HG03439 (cell line): ENCODE data around the gene DMD.

Experiments
- ATAC-seq: cut with Tn5 transposase; IDR thresholded peaks from one replicate; pipeline ENCODE4 v1.9.1; 2021; ENCODE audit warnings: mild to moderate bottlenecking, moderate library complexity; ENCODE audit not compliant: unreplicated experiment

The DMD gene

DNA sequence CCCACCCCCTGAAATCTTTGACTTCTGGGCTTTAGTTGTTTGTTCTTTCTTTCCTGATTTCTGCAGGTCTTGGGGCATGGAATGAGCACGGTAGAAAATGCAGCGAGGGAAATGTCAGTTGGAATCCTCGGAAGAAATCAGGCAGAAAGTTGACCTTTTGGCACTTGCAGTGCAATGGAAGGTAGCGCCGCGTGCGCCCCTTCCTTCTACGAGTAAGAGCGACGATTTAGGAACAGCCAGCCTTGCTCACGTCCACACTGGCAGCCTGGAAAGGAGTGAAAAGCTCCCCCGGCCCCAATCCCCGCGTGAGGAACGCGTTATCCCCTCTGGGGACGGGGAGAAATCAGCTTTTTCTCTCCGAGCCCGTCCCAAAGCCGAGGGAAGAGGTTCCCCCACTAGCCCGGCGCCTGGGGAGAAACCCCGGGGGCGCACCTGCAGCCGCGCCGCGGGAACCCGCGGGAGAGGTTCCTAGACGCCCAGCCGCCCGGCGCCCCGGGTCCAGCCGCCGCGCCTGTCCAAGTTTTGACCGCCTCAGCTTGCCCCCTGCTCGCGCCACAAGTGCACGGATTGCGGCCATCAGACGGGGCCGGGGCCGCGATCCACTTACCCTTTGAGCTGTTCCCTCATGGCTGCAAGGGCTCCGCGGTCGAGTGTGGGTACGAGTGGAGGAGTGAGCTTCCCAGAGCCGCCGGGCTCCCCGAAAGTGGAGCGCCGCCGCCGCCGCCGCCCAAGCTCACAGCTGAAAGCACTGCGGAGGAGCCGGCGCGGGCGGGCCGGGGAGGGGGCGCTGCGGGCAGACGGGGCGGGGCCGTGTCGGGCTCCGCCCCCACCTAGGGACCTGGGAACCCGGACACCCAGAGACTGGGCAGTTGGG lies 1944.9 kb downstream of the DMD start:
- peak; percentile 97 for ATAC-seq

DNA sequence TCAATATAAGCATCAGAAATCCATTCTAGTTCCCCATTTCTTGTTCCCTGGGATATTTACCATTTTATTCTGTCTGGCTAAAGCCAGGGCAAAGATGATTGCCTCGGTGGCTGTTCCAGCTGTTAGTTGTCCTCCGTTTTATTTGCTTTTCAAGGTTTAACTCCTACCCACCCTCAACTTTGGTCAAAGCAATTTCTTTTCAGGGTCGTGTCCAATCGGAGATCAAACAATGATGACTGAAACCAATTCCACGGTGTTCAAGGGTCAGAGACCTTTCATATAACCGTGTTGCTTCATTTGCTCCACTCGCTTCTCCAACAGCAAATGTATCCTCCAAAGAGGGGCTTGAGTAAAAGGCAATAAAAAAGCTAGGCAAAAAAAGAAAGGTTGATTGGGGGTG lies 1946.0 kb downstream of the DMD start:
- no peak for ATAC-seq

DNA sequence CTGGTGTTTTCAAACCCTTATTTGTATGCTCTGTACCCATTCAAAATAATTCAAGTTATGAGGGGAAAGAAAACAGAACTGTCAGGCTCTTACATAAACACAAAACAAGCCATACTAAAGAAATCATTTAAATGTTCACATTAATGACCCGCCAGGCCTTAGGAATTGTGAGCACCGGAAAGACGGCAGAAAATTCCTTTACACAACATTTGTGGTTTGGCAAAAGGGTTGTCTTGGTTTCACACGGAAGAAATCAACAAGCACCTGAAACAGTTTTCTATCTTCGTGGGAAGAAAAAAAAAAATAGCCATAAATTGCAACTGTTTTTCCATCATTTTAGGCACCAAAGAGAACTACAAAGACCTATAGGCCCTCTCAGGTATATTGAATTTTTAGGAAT lies 1951.0 kb downstream of the DMD start:
- ATAC-seq = no peak

DNA sequence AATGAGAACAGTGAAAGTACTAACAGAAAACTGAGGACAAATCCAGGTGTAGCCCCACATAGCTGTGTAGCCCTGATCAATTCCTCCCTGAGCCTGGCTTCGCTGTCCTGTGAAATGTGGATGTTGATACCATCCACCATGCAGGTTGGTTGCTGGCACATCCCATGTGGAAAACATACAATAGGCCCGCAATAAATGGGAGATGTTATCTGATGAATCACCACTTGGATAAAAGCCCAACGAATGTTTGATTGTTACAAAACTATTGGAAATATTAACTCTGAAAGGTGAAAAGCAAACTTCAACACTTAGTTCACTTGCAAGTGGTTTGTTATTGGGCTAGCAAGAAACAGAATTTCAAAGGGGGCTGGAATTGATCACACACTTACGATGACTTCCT lies 1953.2 kb downstream of the DMD start:
- no peak for ATAC-seq

DNA sequence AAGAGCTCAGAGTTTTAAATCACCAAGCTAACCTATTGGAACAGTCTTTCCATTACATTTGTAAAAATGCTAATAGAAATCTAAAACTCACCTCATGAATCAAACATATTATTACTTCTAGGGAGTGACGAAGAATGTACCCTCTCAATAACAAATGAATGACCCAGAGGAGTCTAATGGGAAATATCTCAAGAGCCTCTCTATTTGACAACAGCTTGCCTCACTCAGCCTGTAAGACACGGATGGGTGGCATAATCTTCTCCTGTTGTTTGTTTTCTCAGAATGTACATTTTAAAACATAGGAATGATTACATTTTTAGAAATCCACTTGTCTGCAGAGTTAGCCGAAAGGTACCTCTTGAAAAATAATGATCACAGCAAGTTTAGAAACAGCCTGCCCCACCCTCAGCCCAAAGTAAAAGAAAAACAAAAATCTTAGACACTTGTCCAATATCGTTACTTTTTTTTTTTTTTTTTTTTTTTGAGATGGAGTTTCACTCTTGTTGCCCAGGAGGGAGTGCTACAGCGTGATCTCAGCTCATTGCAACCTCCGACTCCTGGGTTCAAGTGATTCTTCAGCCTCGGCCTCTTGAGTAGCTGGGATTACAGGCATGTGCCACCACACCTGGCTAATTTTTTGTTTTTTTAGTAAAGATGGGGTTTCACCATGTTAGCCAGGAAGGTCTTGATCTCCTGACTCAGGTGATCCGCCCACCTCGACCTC lies 1955.9 kb downstream of the DMD start:
- no peak for ATAC-seq

DNA sequence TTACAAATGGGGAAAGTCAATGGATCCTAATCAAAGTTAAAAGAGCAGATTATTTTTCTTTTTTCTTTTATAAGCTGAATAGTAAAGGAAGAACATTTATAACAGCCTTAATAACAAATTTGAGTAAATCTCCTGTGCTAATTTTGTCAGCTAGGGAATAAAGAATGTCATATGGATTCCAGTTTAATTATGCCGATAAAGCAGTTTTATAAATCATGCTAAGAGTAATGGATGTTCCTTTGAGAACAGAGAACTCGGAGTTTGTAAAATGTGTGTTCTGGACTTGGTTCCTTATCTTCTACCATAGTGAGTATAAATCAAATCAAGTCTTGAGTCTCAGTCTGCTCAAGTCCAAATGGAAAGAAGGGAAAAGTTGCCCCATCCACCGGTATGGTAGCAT lies 1959.2 kb downstream of the DMD start:
- no peak for ATAC-seq

DNA sequence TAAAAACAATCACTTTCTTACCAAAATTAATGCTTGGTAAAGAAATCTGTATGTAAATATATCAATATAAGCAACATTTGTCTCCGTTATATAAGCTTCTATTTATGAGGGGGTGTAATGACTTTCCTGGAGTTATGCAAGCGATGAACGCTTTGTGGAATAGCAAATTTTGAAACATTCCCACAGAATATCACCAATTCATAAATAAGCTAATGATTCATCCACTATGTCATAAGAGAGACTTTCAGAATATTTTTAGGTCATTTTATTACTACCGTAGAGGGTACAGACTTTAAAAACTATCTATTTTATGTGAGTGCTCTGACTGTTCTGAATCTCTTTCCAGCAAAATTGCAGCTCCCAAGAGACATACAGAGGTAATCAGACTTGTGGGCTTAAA lies 1960.0 kb downstream of the DMD start:
- ATAC-seq = no peak

DNA sequence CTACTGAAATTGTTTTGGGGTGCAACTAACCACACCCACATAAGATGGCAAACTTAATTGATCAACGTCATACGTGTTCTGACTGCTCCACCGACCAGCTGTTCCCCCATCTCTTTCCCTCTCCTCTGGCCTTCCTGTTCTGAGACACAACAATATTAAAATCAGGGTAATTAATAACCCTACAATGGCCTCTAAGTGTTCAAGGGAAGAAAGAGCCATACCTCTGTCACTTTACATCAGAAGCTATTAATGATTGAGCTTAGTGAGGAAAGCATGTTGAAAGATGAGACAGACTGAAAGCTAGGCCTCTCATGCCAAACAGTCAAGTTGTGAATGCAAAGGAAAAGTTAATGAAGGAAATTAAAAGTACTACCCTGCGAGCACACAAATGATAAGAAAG lies 1965.6 kb downstream of the DMD start:
- ATAC-seq = no peak

DNA sequence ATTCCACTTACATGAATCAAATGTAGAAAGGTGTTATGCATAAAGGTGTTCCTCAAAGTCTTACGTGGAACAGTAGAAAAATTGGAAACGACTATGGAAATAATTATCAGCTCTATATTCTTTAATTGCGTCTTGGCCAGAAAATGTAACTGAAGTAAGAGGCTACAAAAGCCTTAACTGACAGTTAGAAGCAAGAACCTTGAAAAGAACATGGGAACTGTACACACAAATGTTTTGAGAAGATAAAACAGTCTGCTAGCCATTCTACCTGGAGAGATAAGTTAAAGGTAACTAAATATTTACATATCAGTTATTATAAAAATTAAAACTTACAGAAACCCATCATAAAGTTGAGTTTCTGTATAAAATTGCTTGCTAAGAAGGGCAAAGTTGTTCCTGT lies 1967.5 kb downstream of the DMD start:
- no peak for ATAC-seq

DNA sequence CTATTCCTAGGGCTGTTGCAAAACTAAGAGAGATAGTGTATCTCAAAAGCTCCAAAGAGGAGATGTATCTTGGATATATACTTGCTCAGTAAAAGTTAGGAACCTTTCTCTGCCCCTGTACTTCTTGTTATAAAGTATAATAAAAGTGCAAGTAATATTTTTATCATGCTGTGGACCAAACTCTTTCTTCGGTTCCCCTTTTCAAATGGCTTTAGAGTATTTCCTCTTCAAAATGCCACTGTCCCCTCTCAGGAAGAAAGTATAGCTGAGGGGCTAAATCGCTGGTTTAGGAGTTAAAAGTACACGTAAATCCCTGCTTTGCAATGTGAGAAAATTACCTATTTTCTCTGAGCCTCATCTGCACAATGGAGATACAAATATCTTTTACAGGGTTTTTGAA lies 1970.4 kb downstream of the DMD start:
- no peak for ATAC-seq

DNA sequence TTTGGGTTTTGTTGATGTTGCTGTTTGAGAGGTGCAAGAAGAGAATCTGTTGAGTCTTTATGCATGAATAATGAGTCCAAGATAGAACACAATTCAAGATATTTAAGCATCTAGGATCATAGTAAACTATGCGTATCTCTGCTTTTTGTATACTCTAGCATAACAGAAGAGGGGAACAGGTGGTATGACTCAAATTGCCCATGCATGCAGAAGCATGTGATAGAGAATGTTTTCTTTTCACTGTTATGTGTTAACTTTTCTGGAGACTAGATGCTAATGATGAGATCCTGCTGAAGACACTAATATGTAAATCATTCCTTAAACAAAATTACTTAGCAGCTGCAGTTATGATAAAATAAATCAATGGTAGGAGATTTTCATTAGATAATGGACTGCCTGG lies 1974.2 kb downstream of the DMD start:
- peak; percentile 65 for ATAC-seq

DNA sequence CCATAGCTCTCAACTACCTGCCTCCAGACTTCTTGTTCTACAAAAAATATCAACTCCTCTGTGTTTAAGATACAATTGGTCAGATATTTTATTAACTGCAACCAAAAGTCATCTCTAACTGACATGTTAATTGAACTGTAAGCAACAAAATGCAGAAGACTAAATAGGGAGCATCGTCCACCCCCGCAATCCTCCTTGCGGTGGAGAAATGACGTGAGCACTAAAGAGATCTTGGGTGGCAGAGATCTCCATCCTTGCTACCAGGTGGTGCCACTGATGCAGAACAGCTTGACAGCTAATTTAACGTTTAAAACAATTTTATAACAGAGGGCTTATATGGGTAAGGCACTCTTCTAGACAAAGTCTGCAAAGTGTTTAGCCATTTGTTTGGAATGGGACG lies 1975.1 kb downstream of the DMD start:
- peak; percentile 61 for ATAC-seq

DNA sequence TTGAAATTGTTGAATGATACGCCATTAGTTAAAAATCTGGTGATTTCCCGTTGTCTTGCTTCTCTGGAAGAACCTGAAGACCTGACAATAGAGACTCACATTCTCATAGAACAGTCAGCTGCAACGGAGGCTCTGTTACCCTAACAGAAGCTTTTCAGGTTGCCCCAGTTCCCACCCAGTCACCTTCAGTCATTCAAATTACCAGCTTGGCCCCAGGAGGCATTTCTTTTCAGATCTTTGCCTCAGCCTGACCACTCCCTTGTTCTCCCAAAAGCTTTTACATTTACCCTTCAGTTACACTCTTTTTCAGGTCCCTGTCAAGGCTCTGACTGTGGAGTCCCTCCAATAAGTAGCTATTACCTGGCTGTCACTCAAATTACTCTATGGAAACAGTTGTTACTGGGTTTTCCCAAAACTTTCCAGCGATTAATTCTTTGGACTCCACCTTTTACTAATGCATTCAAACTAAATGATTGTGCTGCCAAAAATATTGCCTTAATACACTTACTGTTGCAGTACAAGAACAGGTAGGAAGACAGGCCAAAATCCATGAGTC lies 1977.3 kb downstream of the DMD start:
- ATAC-seq = no peak

DNA sequence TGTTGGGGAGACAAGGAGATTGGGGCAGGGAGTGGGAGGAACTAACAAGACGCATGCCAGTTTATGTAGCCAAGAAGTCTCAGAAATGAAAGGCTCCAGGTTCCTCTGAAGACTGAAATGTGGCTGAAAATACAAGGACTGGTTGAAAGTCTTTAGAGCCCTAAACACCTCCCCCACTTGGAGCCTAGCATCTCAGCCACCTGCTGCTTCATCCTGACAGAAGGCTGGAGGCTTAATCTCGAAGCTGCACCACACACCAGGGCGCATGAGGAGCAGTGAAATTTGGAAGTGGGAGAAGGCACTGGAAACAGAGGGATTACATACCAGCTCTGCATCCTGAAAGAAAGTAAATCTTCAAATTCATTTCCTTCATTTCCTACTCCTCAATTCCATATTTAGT lies 1978.8 kb downstream of the DMD start:
- ATAC-seq = no peak

DNA sequence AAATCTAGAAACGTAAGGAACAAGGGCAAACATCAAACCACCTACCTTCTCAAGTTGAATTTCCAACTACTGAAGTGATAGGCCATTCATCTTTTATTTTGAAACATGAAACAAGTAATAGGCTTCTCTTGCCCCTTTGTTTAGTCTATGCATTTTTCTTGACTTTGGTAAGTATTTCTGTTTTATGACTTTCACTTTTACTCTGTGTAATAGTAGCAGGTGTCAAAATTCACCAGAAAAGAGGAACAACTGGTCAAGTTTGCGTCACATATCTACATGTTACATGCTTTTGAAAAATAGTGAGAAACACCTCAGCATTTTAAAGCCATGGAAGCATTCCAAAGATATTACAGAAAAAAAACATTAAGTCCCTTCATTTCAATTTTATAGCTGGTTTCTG lies 1982.4 kb downstream of the DMD start:
- peak; percentile 86 for ATAC-seq

DNA sequence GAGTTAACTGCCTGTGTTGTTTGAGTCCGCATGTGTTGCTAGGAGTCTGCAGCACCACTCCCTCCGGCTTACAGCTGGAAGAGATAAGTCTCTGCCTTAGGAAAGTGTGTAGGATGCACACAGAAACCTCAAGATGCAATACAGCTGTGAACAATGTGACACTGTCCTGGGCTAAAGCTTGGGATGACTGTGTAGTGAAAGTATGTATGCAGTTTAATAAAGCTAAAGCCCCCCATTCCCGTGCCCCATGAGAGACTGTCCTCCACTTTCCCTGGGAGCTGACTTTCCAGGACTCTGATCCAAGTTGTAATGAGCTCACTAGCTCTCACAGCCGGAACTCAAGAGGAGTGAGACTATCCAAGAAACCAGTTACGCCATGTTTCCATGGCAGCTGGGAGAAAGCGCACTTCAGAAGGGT lies 1982.9 kb downstream of the DMD start:
- ATAC-seq = peak; percentile 17

DNA sequence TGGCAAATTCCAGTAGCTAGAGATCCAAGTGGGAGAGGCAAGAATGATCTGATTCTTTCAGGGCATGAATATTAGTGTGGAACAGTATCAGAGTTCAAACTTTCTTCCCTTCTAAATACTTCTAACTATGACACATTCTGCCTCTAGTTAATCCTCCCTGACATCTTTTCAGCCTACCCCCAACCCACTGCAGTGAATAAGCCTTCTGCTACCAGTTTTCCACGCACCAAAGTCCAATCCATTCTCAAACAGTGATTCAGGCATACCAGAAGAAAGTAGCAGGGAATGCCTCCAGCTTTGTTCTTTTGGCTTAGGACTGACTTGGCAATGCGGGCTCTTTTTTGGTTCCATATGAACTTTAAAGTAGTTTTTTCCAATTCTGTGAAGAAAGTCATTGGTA lies 1984.1 kb downstream of the DMD start:
- no peak for ATAC-seq

DNA sequence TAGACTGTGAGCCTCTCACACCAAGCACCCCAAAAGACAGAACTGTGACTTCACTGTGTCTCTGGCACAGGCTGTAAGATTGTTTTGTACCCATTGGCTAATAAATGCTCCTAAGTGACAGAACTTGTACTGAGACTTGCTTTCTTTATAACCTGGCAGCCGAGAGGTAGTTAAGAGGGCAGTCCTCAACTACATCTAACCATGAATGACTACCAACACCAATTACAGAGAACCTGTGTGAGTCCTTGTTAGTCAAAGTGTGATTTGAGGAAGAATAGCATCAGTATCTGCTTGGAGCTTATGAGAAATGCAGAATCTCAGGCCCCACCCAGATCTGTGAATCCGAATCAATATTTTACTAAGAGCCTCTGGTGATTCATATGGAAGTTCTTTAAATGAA lies 1985.5 kb downstream of the DMD start:
- no peak for ATAC-seq

DNA sequence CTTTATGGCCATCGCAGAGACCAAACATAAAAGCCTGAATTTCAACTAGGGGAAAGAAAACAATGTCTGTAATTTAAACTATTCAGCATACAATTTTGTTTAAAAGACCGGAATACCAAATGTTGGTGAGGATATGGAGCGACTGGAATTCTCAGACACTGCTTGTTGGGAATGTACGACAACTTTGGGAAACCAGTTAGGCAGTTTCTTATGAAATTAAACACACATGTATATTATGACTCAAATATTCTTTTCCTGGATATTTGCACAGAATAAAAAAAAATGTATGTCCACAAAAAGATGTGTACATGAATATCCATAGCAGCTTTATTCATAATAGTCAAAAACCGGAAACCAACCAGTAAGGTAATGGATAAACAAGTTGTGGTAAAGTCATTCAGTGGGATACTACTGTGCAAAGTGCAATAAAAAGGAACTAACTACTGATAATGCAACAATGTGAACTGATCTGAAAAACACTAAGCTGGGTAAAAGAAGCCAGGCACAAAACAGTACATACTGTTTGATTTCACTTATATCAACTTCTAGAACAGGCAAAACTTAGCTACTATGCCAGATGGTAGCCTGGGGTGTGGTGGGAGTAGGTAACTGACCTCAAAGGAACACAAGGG lies 1986.9 kb downstream of the DMD start:
- no peak for ATAC-seq

DNA sequence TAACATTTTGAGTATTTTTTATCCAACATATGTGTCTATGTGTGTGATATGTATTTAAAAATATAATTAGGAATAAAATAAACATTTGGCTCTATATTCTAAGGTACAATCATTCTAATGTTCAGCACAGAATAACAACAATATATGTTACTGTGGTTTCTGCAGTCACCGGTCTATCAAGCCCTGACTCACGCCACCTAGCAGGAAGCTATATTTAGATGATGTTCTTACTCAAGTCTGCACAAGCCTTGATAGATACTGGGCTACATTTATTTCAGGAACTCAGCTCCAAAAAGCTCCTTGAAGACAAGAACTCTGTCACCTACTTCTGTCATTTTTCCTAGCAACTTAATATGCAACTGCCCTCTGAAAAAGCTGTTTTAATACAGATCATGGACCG lies 1987.5 kb downstream of the DMD start:
- peak; percentile 78 for ATAC-seq

DNA sequence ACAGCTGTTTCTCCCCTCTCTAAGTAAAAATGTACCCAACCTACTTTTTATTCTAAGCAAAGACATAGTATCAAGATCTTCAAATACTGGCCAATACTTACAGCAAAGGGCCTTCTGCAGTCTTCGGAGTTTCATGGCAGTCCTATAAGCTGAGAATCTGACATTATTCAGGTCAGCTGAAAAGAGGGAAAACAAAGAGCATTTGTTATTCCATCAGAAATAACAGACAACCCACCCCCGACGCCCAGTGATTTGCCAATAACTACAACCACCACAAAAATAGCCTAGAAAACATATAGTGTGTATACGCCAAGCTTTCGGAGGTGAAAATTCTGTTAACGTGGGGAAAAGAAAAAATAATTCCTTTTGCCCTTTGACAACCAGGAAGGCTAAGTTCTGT lies 1988.4 kb downstream of the DMD start:
- ATAC-seq = no peak

DNA sequence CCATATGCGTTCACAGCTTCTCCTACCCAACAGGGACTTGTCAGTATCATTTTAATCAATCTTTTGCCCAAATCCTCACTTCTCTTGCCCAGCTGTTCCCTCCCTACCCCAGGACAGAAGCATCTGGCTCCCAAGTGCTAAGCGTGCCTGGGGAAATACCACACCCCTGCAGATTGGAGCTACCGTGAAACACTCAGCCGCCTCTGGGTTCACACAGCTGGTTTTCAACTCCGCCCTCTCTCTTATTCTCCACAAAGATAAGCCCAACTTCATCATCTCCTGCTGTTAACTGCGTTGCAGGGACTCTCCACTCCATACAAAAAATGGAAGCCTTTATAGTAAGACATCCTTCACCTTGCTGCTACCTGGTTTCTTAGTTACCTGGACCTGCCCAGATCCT lies 1992.2 kb downstream of the DMD start:
- no peak for ATAC-seq
